ENCODE measurements around the gene OR1J2.
A peak's percentile ranks its signal among the peaks of the same experiment; 100 is the strongest.

Gene OR1J2

GRCh38 chr9:122477346-122477745 is 33.3 kb upstream of the OR1J2 start:
- no peaks in the 10 kb centered on the region for H3K9me3 ChIP-seq (ENCODE audit: insufficient read depth, low read length, severe bottlenecking)
- TF ChIP-seq CTCF (IDR thresholded peaks at IDR 0.05; ENCODE audit: borderline replicate concordance, extremely low read depth, low read length, poor library complexity, severe bottlenecking) (no peak), EZH2 (IDR thresholded peaks at IDR 0.05; ENCODE audit: borderline replicate concordance, low read depth, low read length, severe bottlenecking) (no peak)
- peaks cover 12% of the 10 kb centered on the region for H3K27me3 ChIP-seq (ENCODE audit: insufficient read depth, low read length, poor library complexity)
- no peaks in the 10 kb centered on the region for H4K20me1 ChIP-seq (ENCODE audit: insufficient read depth, low read length)
- no peak overlapping the region for H3K4me3 ChIP-seq (ENCODE audit: low read depth in 1 of 2, low read length in 2 of 2)
- no peak overlapping the region for H3K27ac ChIP-seq (ENCODE audit: low read length)
- no peak for DNase-seq
- no peaks in the 10 kb centered on the region for H3K79me2 ChIP-seq (ENCODE audit: insufficient read depth, low read length)
- no peak overlapping the region for H3K4me2 ChIP-seq (ENCODE audit: insufficient read depth, low read length)
- H3K4me1 ChIP-seq (ENCODE audit: insufficient read depth, low read length): no peaks in the 10 kb centered on the region
- ATAC-seq (ENCODE audit: insufficient read depth, low read depth): no peak
- H3K9ac ChIP-seq (ENCODE audit: low read depth, low read length): no peak overlapping the region
- no peaks in the 10 kb centered on the region for H3K36me3 ChIP-seq (ENCODE audit: insufficient read depth, low read length)
- no peak overlapping the region for H2AFZ ChIP-seq (ENCODE audit: low read depth, low read length)

- no peak for DNase-seq
- no peaks in the 10 kb centered on the region for H3K4me1 ChIP-seq (ENCODE audit: insufficient read depth, low read length)
- TF ChIP-seq CTCF (IDR thresholded peaks at IDR 0.05; ENCODE audit: borderline replicate concordance, extremely low read depth, low read length, poor library complexity, severe bottlenecking): no peak
- no peak for TF ChIP-seq EZH2 (IDR thresholded peaks at IDR 0.05; ENCODE audit: borderline replicate concordance, low read depth, low read length, severe bottlenecking)
- H3K79me2 ChIP-seq (ENCODE audit: insufficient read depth, low read length): no peaks in the 10 kb centered on the region
- no peak within 1 kb of the TSS for H2AFZ ChIP-seq (ENCODE audit: low read depth, low read length)
- no peak for ATAC-seq (ENCODE audit: insufficient read depth, low read depth)
- H4K20me1 ChIP-seq (ENCODE audit: insufficient read depth, low read length): no peaks in the 10 kb centered on the region
- no peak within 1 kb of the TSS for H3K4me3 ChIP-seq (ENCODE audit: low read depth in 1 of 2, low read length in 2 of 2)
- H3K27me3 ChIP-seq (ENCODE audit: insufficient read depth, low read length, poor library complexity): peaks cover 12% of the 10 kb centered on the region
- no peak within 1 kb of the TSS for H3K9ac ChIP-seq (ENCODE audit: low read depth, low read length)
- no peaks in the 10 kb centered on the region for H3K9me3 ChIP-seq (ENCODE audit: insufficient read depth, low read length, severe bottlenecking)
- H3K27ac ChIP-seq (ENCODE audit: low read length): no peak within 1 kb of the TSS
- H3K36me3 ChIP-seq (ENCODE audit: insufficient read depth, low read length): no peaks in the 10 kb centered on the region
- no peak within 1 kb of the TSS for H3K4me2 ChIP-seq (ENCODE audit: insufficient read depth, low read length)
These were observed 32.8 kb upstream of the OR1J2 start, which contains the start of gene OR1J1 for GRCh38 chr9:122477826-122478225. Gene OR1J1, minus strand, starts transcription at chr9:122477926. Its CDS starts 0 bp downstream, at chr9:122477926.

- H3K9ac ChIP-seq (ENCODE audit: low read depth, low read length): no peak overlapping the region
- H3K9me3 ChIP-seq (ENCODE audit: insufficient read depth, low read length, severe bottlenecking): no peaks in the 10 kb centered on the region
- H2AFZ ChIP-seq (ENCODE audit: low read depth, low read length): no peak overlapping the region
- no peaks in the 10 kb centered on the region for H3K36me3 ChIP-seq (ENCODE audit: insufficient read depth, low read length)
- H3K4me3 ChIP-seq (ENCODE audit: low read depth in 1 of 2, low read length in 2 of 2): no peak overlapping the region
- H4K20me1 ChIP-seq (ENCODE audit: insufficient read depth, low read length): no peaks in the 10 kb centered on the region
- no peak for TF ChIP-seq EZH2 (IDR thresholded peaks at IDR 0.05; ENCODE audit: borderline replicate concordance, low read depth, low read length, severe bottlenecking)
- no peak overlapping the region for H3K4me2 ChIP-seq (ENCODE audit: insufficient read depth, low read length)
- no peaks in the 10 kb centered on the region for H3K4me1 ChIP-seq (ENCODE audit: insufficient read depth, low read length)
- no peak overlapping the region for H3K27ac ChIP-seq (ENCODE audit: low read length)
- H3K27me3 ChIP-seq (ENCODE audit: insufficient read depth, low read length, poor library complexity): peaks cover 12% of the 10 kb centered on the region
- DNase-seq (no peak), ATAC-seq (ENCODE audit: insufficient read depth, low read depth) (no peak)
- H3K79me2 ChIP-seq (ENCODE audit: insufficient read depth, low read length): no peaks in the 10 kb centered on the region
These were observed 31.5 kb upstream of the OR1J2 start for GRCh38 chr9:122479062-122479461.

GRCh38 chr9:122498883-122499288 is 11.7 kb upstream of the OR1J2 start:
- Histone ChIP-seq H3K4me1 (ENCODE audit: insufficient read depth, low read length) (no peaks in the 10 kb centered on the region), H3K27me3 (ENCODE audit: insufficient read depth, low read length, poor library complexity) (no peaks in the 10 kb centered on the region), H3K4me3 (ENCODE audit: low read depth in 1 of 2, low read length in 2 of 2) (no peak overlapping the region), H3K9me3 (ENCODE audit: insufficient read depth, low read length, severe bottlenecking) (no peaks in the 10 kb centered on the region), H3K36me3 (ENCODE audit: insufficient read depth, low read length) (no peaks in the 10 kb centered on the region), H3K27ac (ENCODE audit: low read length) (no peak overlapping the region), H2AFZ (ENCODE audit: low read depth, low read length) (no peak overlapping the region), H4K20me1 (ENCODE audit: insufficient read depth, low read length) (no peaks in the 10 kb centered on the region), H3K79me2 (ENCODE audit: insufficient read depth, low read length) (no peaks in the 10 kb centered on the region), H3K9ac (ENCODE audit: low read depth, low read length) (no peak overlapping the region), H3K4me2 (ENCODE audit: insufficient read depth, low read length) (no peak overlapping the region)
- DNase-seq: peak; percentile 39
- peak; percentile 54 for ATAC-seq (ENCODE audit: insufficient read depth, low read depth)
- TF ChIP-seq CTCF (IDR thresholded peaks at IDR 0.05; ENCODE audit: borderline replicate concordance, extremely low read depth, low read length, poor library complexity, severe bottlenecking): peak; percentile 82
- no peak for TF ChIP-seq EZH2 (IDR thresholded peaks at IDR 0.05; ENCODE audit: borderline replicate concordance, low read depth, low read length, severe bottlenecking)
